Glutamatergic neuron (in vitro differentiated cells): Measurements from ENCODE around the gene STARD13. TPM values are rescaled to one million over a fixed set of nuclear protein-coding genes. Genes with fewer than 3 reads are reported as not detected.

Experiments used
- DNase-seq: peaks from one replicate; pipeline ENCODE4 v3.0.0; 2022
- H3K27ac Mint-ChIP-seq: one replicate; pipeline ENCODE4 v1.8.0; 2020; ENCODE audit warnings: mild to moderate bottlenecking, mixed read lengths, inconsistent platforms; ENCODE audit not compliant: unreplicated experiment
- H3K27me3 Mint-ChIP-seq: one replicate; pipeline ENCODE4 v1.8.0; 2020; ENCODE audit warnings: mild to moderate bottlenecking, moderate library complexity, mixed read lengths, inconsistent platforms; ENCODE audit not compliant: unreplicated experiment
- H3K36me3 Mint-ChIP-seq: one replicate; pipeline ENCODE4 v1.8.0; 2020; ENCODE audit warnings: mild to moderate bottlenecking, mixed read lengths, inconsistent platforms; ENCODE audit not compliant: unreplicated experiment
- H3K4me1 Mint-ChIP-seq: one replicate; pipeline ENCODE4 v1.8.0; 2020; ENCODE audit warnings: mild to moderate bottlenecking, low read depth, mixed read lengths, inconsistent platforms; ENCODE audit not compliant: unreplicated experiment
- H3K4me3 Mint-ChIP-seq: one replicate; pipeline ENCODE4 v1.8.0; 2020; ENCODE audit warnings: mild to moderate bottlenecking, mixed read lengths, inconsistent platforms; ENCODE audit not compliant: unreplicated experiment
- H3K9me3 Mint-ChIP-seq: one replicate; pipeline ENCODE4 v1.8.0; 2020; ENCODE audit warnings: mild to moderate bottlenecking, moderate library complexity, mixed read lengths, inconsistent platforms; ENCODE audit not compliant: unreplicated experiment
- total RNA-seq: library from RNA; stranded (reverse); fragmentation: NEBNext Ultra II Directional; extraction: Animal tissue kit (Norgen Biotek cat#: 25700); gene quantifications from one replicate; pipeline ENCODE4 v1.2.1, GENCODE V29; 2021; ENCODE audit not compliant: unreplicated experiment
- TF ChIP-seq, protein P1 (sequence below): fragments of 200-600 bp; sonication (generic); IDR thresholded peaks from one replicate; pipeline ENCODE4 v1.5.0; 2021; ENCODE audit not compliant: partially characterized antibody, unreplicated experiment

The STARD13 gene
- total RNA-seq, 1 donor from 2014 or later: 36.4 TPM

DNA sequence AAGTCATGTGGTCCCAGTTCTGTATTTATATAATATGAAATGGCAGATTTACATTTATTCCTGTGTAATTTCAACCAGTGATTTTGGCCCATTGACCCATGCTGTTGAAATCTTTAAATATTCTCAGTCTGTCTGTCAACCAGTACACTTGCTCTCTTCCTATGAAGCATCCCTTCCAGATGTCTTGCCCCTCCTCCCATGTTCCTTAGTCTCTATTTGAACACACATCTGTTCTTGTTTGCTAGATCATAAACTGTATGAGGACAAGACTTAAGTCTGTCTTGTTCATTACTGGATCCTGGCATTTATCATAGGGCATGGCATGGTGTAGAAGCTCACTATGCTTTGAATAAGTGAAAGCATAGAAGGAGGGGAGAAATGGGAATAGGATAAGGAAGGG lies 34.9 kb downstream of the STARD13 start:
- H3K36me3 Mint-ChIP-seq: peaks cover 4% of the 10 kb centered on the region
- TF ChIP-seq, protein P1, sequence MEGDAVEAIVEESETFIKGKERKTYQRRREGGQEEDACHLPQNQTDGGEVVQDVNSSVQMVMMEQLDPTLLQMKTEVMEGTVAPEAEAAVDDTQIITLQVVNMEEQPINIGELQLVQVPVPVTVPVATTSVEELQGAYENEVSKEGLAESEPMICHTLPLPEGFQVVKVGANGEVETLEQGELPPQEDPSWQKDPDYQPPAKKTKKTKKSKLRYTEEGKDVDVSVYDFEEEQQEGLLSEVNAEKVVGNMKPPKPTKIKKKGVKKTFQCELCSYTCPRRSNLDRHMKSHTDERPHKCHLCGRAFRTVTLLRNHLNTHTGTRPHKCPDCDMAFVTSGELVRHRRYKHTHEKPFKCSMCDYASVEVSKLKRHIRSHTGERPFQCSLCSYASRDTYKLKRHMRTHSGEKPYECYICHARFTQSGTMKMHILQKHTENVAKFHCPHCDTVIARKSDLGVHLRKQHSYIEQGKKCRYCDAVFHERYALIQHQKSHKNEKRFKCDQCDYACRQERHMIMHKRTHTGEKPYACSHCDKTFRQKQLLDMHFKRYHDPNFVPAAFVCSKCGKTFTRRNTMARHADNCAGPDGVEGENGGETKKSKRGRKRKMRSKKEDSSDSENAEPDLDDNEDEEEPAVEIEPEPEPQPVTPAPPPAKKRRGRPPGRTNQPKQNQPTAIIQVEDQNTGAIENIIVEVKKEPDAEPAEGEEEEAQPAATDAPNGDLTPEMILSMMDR: no peak
- H3K9me3 Mint-ChIP-seq: no peaks in the 10 kb centered on the region
- H3K4me3 Mint-ChIP-seq: no peak overlapping the region
- no peak for DNase-seq
- peaks cover 1% of the 10 kb centered on the region for H3K4me1 Mint-ChIP-seq
- H3K27me3 Mint-ChIP-seq: no peaks in the 10 kb centered on the region
- H3K27ac Mint-ChIP-seq: no peak overlapping the region

DNA sequence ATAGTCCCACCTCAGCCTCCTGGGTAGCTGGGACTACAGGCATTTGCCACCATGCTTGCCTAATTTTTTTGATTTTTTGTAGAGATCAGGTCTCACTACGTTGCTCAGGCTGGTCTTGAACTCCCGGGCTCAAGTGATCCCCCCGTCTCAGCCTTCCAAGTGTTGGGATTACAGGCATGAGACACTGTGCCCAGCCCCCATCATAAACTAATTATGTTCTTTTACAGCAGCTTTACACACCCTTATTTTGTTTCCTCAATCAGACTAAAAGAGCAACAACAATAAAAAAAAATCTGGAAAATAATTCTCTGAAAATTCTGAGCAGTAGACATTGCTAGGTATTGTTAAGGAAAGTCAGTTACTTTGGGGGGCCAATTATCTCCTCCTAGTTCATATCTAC lies 35.7 kb downstream of the STARD13 start:
- TF ChIP-seq, protein P1: no peak
- DNase-seq: no peak
- Mint-ChIP-seq H3K36me3 (peaks cover 4% of the 10 kb centered on the region), H3K27ac (no peak overlapping the region), H3K27me3 (no peaks in the 10 kb centered on the region), H3K4me3 (no peak overlapping the region), H3K4me1 (peaks cover 3% of the 10 kb centered on the region), H3K9me3 (no peaks in the 10 kb centered on the region)

DNA sequence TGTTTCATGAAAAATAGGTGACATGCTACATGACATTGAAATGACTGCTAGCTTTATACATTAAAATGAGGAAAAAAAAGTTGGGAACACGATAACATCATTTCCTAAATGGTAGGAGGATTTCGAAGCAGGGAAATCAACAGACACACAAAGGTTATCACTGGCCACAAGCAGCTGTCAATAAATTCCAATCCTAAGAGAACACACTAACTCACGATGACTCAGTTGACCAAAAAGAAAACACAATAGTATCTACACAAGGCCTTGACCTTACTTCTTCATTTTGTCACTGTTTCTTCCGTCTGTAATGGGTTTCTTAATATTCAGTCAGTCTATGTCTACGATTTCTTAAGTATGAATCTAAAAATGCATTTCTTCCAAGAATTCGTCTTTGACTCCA lies 36.5 kb downstream of the STARD13 start:
- Mint-ChIP-seq H3K27ac (no peak overlapping the region), H3K36me3 (peaks cover 4% of the 10 kb centered on the region), H3K4me1 (peaks cover 3% of the 10 kb centered on the region), H3K4me3 (no peak overlapping the region), H3K9me3 (peaks cover 4% of the 10 kb centered on the region), H3K27me3 (no peaks in the 10 kb centered on the region)
- TF ChIP-seq, protein P1: no peak
- no peak for DNase-seq

DNA sequence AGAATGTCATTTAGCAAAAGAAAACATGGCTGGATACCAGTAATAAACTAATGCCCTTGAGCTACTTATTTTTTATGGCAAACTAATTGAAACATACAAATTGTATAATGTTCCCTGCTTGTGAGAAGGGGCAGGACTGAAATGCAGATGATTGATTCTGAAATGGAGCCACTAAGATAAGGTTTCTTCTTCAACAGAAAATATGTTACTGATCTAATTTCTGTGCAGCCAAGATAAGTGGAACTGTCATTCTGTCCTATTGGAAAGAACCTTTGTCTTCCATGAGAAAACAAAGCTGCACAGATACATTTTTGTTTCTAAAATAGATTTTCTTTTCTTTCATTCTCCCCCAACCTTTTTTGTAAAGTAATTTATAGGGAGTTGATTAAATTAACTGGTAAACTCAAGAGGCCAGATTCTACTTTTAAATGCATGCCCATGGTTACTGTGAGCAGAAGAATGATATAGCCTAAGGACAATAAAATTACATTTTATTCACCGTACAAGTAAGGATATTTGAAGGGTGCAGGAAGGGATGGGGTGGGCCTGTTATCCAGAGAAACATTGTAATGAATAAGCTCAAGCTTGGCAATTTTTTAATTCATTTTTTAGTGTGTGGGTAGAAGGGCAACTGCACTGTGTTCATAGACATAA lies 39.9 kb downstream of the STARD13 start:
- Mint-ChIP-seq H3K4me3 (no peak overlapping the region), H3K36me3 (peaks cover 4% of the 10 kb centered on the region), H3K9me3 (peaks cover 5% of the 10 kb centered on the region), H3K27ac (no peak overlapping the region), H3K27me3 (no peaks in the 10 kb centered on the region), H3K4me1 (peaks cover 2% of the 10 kb centered on the region)
- TF ChIP-seq, protein P1: no peak
- no peak for DNase-seq

DNA sequence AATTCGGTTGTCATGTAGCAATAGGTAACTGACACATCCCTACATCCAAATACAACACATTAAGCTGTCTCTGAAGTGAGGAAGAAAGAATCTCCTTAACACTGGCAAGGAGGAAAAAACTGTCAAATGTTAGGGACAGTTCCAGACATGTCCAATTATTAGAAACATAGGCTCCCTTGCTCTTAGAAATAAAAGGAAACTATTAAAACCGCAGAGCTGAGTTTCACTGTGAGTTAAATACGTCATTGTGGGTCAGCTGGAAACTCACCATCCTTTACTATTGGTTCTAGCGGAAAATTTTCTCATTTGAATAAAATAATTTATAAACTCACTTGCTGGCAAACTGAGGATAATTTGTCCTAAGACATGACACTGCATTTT lies 40.7 kb downstream of the STARD13 start:
- Mint-ChIP-seq H3K4me1 (peaks cover 2% of the 10 kb centered on the region), H3K27me3 (no peaks in the 10 kb centered on the region), H3K4me3 (no peak overlapping the region), H3K27ac (peak overlapping the region; percentile 28), H3K36me3 (peaks cover 7% of the 10 kb centered on the region), H3K9me3 (peaks cover 5% of the 10 kb centered on the region)
- DNase-seq: no peak
- TF ChIP-seq, protein P1: no peak
